Measurements from ENCODE around the gene LLGL2.

DNA sequence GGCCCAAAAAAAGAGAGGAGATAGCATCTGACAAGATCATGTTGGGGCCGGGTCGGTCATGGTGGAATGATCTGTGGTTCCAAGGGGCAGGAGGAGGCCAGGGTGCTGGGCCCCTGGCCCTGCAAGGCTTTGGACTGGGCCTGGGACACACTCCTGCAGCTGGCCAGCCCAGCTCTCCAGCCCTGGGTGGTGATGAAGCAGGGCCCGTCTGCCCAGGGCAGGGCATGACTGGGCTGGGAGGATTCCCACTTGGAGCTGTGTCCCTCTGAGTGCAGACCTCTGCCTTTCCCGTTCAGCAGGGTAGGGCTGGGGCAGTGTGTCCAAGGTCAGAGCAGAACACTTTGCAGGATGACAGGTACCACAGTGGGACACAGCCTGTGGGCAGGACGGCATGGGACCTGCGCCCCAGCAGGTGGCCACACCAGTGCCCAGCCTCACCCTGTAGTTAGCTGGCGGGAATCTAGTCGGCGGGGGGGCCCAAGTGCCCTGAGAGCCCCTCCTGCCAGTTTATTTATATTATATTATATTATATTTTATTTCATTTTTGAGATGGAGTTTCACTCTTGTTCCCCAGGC is 34.5 kb downstream of the LLGL2 start:
- no peak for TF ChIP-seq POLR2A (IDR thresholded peaks at IDR 0.05)
- no peak for TF ChIP-seq EP300 (IDR thresholded peaks at IDR 0.05)
- TF ChIP-seq, protein P1, sequence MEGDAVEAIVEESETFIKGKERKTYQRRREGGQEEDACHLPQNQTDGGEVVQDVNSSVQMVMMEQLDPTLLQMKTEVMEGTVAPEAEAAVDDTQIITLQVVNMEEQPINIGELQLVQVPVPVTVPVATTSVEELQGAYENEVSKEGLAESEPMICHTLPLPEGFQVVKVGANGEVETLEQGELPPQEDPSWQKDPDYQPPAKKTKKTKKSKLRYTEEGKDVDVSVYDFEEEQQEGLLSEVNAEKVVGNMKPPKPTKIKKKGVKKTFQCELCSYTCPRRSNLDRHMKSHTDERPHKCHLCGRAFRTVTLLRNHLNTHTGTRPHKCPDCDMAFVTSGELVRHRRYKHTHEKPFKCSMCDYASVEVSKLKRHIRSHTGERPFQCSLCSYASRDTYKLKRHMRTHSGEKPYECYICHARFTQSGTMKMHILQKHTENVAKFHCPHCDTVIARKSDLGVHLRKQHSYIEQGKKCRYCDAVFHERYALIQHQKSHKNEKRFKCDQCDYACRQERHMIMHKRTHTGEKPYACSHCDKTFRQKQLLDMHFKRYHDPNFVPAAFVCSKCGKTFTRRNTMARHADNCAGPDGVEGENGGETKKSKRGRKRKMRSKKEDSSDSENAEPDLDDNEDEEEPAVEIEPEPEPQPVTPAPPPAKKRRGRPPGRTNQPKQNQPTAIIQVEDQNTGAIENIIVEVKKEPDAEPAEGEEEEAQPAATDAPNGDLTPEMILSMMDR (IDR thresholded peaks at IDR 0.05): no peak
